Suprapubic skin (tissue), 3 donors: ENCODE results near the gene USP5.

Source experiments
- CTCF ChIP-seq, 2 donors: fragments of 200-600 bp in 1 of 2; fragments of 450-650 bp in 1 of 2; sonication (generic) in 1 of 2; IDR thresholded peaks; one replicate each; pipeline ENCODE4 v1.5.1; 2016 to 2019; ENCODE audit warnings: antibody characterized with exemption in 2 of 2, mild to moderate bottlenecking in 1 of 2, moderate library complexity in 1 of 2
- POLR2A ChIP-seq, 2 donors: fragments of 450-650 bp; IDR thresholded peaks; one replicate each; pipeline ENCODE4 v1.6.1; 2017; ENCODE audit warnings: antibody characterized with exemption in 2 of 2, mild to moderate bottlenecking in 2 of 2, moderate library complexity in 2 of 2

GRCh38 chr12:6847676-6848075, 4.3 kb upstream of the USP5 start:
- TF ChIP-seq CTCF (IDR thresholded peaks at IDR 0.05) = no peak
- no peak for TF ChIP-seq POLR2A (IDR thresholded peaks at IDR 0.05)
